Ectodermal cell (in vitro differentiated cells): Measurements from ENCODE around the gene HECA.
"Not testable (repeated sequence)": the region's sequence is repeated elsewhere in the genome, so short reads cannot be mapped to it uniquely, and the experiment has no call there.

Experiments
- H3K27ac ChIP-seq: 2 replicates; pipeline ENCODE4 v1.7.0; 2013; ENCODE audit warnings: mild to moderate bottlenecking, low read depth, low read length; ENCODE audit not compliant: insufficient read depth, poor library complexity, severe bottlenecking
- H3K27me3 ChIP-seq: 2 replicates; pipeline ENCODE4 v1.7.0; 2013; ENCODE audit warnings: mild to moderate bottlenecking, low read length; ENCODE audit not compliant: insufficient read depth, control insufficient read depth, poor library complexity, severe bottlenecking
- H3K36me3 ChIP-seq: one replicate; pipeline ENCODE4 v1.7.0; 2013; ENCODE audit warnings: low read length; ENCODE audit not compliant: control insufficient read depth, insufficient read depth
- H3K4me1 ChIP-seq: one replicate; pipeline ENCODE4 v1.7.0; 2013; ENCODE audit warnings: low read length; ENCODE audit not compliant: control insufficient read depth, insufficient read depth
- H3K4me3 ChIP-seq: 2 replicates; pipeline ENCODE4 v1.7.0; 2013; ENCODE audit warnings: low read depth, low read length, control low read depth; ENCODE audit not compliant: insufficient read depth
- H3K9me3 ChIP-seq: 2 replicates; pipeline ENCODE4 v1.7.0; 2013; ENCODE audit warnings: mild to moderate bottlenecking, low read length, moderate library complexity; ENCODE audit not compliant: control insufficient read depth
- WGBS, 2 experiments: methylation state at CpG; one replicate each; pipeline ENCODE4 v1.1.7; 2013; ENCODE audit warnings: missing lambda C conversion rate in 2 of 2; 5-methylcytosine and 5-hydroxymethylcytosine counted together

Gene HECA

GRCh38 chr6:139198529-139199288 is 63.8 kb downstream of the HECA start:
- H3K9me3 ChIP-seq: peaks cover 2% of the 10 kb centered on the region
- H3K27ac ChIP-seq: no peak overlapping the region
- H3K4me3 ChIP-seq: no peak overlapping the region

GRCh38 chr6:139201378-139201777 is 66.5 kb downstream of the HECA start:
- WGBS, 2 experiments: 94 to 98% methylated on average over 4 of the region's 4 CpGs
- H3K4me3 ChIP-seq: no peak overlapping the region
- H3K36me3 ChIP-seq: no peaks in the 10 kb centered on the region
- no peak overlapping the region for H3K27ac ChIP-seq
- H3K4me1 ChIP-seq: no peaks in the 10 kb centered on the region
- H3K9me3 ChIP-seq: no peaks in the 10 kb centered on the region
- H3K27me3 ChIP-seq: no peaks in the 10 kb centered on the region

More at GRCh38 chr6:139198529-139199288, 63.8 kb downstream of the HECA start:
- 90 to 91% methylated on average over 3 to 4 of the region's 4 CpGs for WGBS, 2 experiments
- no peaks in the 10 kb centered on the region for H3K4me1 ChIP-seq
- no peaks in the 10 kb centered on the region for H3K27me3 ChIP-seq
- H3K36me3 ChIP-seq: no peaks in the 10 kb centered on the region

- Histone ChIP-seq H3K36me3 (no peaks in the 10 kb centered on the region), H3K4me3 (no peak overlapping the region), H3K27me3 (no peaks in the 10 kb centered on the region), H3K27ac (no peak overlapping the region), H3K4me1 (no peaks in the 10 kb centered on the region), H3K9me3 (no peaks in the 10 kb centered on the region)
- WGBS, 2 experiments: 80 to 92% methylated on average over 1 to 2 of the region's 2 CpGs
Observed at GRCh38 chr6:139204978-139205377, 70.1 kb downstream of the HECA start.

GRCh38 chr6:139205843-139206242 is 71.0 kb downstream of the HECA start:
- H3K36me3 ChIP-seq: no peaks in the 10 kb centered on the region
- H3K4me3 ChIP-seq: no peak overlapping the region
- WGBS, 2 experiments: 93 to 94% methylated on average over 3 of the region's 3 CpGs
- no peak overlapping the region for H3K27ac ChIP-seq
- no peaks in the 10 kb centered on the region for H3K4me1 ChIP-seq
- no peaks in the 10 kb centered on the region for H3K27me3 ChIP-seq
- H3K9me3 ChIP-seq: no peaks in the 10 kb centered on the region

GRCh38 chr6:139210766-139211165 is 75.9 kb downstream of the HECA start:
- not testable (repeated sequence) for H3K4me1 ChIP-seq, H3K36me3 ChIP-seq, H3K27ac ChIP-seq, H3K4me3 ChIP-seq, H3K9me3 ChIP-seq, H3K27me3 ChIP-seq
- WGBS, 2 experiments: 96 to 98% methylated on average over 9 to 10 of the region's 10 CpGs

GRCh38 chr6:139212460-139212859 is 77.6 kb downstream of the HECA start:
- H3K27ac ChIP-seq, H3K36me3 ChIP-seq, H3K27me3 ChIP-seq: not testable (repeated sequence)

GRCh38 chr6:139219271-139219729 is 84.4 kb downstream of the HECA start:
- H3K27me3 ChIP-seq: no peaks in the 10 kb centered on the region
- H3K27ac ChIP-seq: no peak overlapping the region
- no peaks in the 10 kb centered on the region for H3K4me1 ChIP-seq
- no peaks in the 10 kb centered on the region for H3K9me3 ChIP-seq
- WGBS, 2 experiments: 14 to 17% methylated on average over 7 of the region's 7 CpGs
- no peaks in the 10 kb centered on the region for H3K36me3 ChIP-seq
- H3K4me3 ChIP-seq: no peak overlapping the region

More at GRCh38 chr6:139212460-139212859, 77.6 kb downstream of the HECA start:
- not testable (repeated sequence) for H3K4me1 ChIP-seq, H3K9me3 ChIP-seq, H3K4me3 ChIP-seq
- no CpG with 5 or more reads among the region's 2 CpGs for WGBS, 2 experiments

GRCh38 chr6:139219746-139220145 is 84.9 kb downstream of the HECA start:
- Histone ChIP-seq H3K27me3 (no peaks in the 10 kb centered on the region), H3K9me3 (no peaks in the 10 kb centered on the region), H3K27ac (no peak overlapping the region), H3K4me3 (no peak overlapping the region), H3K4me1 (no peaks in the 10 kb centered on the region), H3K36me3 (no peaks in the 10 kb centered on the region)
- WGBS, 2 experiments: 94 to 96% methylated on average over 2 of the region's 2 CpGs

- not testable (repeated sequence) for H3K27ac ChIP-seq, H3K4me1 ChIP-seq, H3K9me3 ChIP-seq, H3K36me3 ChIP-seq, H3K27me3 ChIP-seq, H3K4me3 ChIP-seq
- WGBS, 2 experiments: 96 to 99% methylated on average over 3 of the region's 3 CpGs
Observed at GRCh38 chr6:139228387-139228786, 93.5 kb downstream of the HECA start.
